Mammary microvascular endothelial cell (primary cell): ENCODE data around the gene ALMS1. TPM values are rescaled to one million over a fixed set of nuclear protein-coding genes. Genes with fewer than 3 reads are reported as not detected.

Source experiments
- total RNA-seq: library from RNA; depleted of rRNA; stranded (reverse); fragments of >200 nt; gene quantifications from 2 replicates; pipeline ENCODE4 v1.2.3, GENCODE V29; 2015

Gene ALMS1
- 9.3 and 12.8 TPM in 2 replicates for total RNA-seq

DNA sequence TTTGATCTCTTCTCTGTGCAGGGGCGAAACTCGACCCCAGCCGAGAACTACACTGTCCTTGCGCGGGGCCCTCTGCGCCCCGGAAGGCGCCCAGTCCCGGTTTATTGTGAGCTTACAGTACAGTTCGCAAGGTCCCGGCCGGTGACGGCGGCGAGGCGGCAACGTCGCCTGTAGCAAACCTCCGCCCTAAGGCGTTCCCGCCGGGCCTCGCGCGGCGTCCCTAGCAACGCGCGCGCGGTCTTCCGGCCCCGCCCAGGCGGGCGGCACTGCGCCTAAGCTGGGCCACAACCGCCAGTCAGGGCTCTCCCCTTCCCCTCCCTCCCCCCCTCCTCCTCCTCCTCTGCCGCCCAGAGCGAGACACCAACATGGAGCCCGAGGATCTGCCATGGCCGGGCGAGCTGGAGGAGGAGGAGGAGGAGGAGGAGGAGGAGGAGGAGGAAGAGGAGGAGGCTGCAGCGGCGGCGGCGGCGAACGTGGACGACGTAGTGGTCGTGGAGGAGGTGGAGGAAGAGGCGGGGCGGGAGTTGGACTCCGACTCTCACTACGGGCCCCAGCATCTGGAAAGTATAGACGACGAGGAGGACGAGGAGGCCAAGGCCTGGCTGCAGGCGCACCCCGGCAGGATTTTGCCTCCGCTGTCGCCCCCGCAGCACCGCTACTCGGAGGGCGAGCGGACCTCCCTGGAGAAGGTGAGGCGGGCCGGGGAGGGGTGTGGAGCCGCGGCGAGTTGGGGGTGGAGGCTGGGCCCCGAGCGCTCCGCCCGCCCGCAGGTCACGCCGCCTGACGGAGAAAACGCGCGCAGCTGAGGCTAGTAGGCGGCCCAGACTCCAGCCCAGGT is at the start of gene ALMS1:
ALMS1 (plus strand) TSS at position 333 of the 838 bp plus-strand sequence; CDS start at position 366, 33 bp downstream.

DNA sequence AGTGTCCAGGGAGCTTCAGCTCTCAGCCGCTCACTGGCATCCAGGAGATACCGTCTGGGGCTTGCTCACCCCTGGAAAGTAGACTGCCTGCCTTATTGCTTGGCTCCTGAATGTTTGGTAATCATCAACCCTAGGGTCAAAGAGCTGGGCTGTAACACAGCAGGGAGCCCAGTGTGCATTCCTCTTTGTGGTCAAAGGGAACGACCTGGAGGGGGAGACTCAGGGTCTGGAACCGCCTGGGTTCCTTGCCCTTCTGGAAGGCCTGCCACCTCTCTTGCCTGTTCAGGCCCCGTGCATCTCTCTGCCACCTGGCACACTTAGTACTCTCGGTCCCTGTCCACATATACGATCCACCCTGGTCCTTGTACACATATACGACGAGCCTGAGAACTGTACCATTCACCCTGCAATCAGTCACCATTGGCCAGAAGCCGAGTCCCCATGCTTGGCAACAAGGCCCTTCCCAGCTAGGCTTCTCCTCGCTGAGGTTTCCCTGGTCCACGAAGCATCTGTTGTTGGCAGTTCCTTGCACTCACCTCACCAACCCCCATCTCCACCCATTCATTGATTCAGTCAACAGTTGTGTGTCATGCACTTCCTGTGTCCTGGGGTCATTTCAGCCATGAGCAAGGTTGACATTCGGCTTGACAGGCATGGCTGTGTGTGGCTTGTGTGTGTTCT is 256.8 kb downstream of the ALMS1 start, which contains the start of gene NAT8:
NAT8 (minus strand) TSS at position 85 of the 681 bp plus-strand sequence. CDS start 794 bp downstream, outside the sequence.

Other genes starting within 250 kb of the ALMS1 start
- gene NOTO, start 183.3 kb upstream of the ALMS1 start, total RNA-seq: not detected in 2 replicates
- 20.0 and 20.6 TPM in 2 replicates for gene SMYD5, start 171.6 kb upstream of the ALMS1 start, total RNA-seq
- 35.4 and 45.8 TPM in 2 replicates for gene PRADC1, start 152.6 kb upstream of the ALMS1 start, total RNA-seq
- gene CCT7, start 151.5 kb upstream of the ALMS1 start, total RNA-seq: 488 and 490 TPM in 2 replicates
- gene FBXO41, start 101.4 kb upstream of the ALMS1 start, total RNA-seq: 0.05 and 0.07 TPM in 2 replicates
- not detected in 2 replicates for gene EGR4, start 92.3 kb upstream of the ALMS1 start, total RNA-seq